NCI-H1092 (cell line): Measurements from ENCODE around the gene SNX15.
"Not testable (repeated sequence)": the region's sequence is repeated elsewhere in the genome, so short reads cannot be mapped to it uniquely, and the experiment has no call there.

Experiments
- DNase-seq: peaks from one replicate; lab custom pipeline; 2025; lab: John Stamatoyannopoulos, UW

Gene SNX15

GRCh38 chr11:65016705-65017104, 10.5 kb upstream of the SNX15 start:
- DNase-seq = no peak

- no peak for DNase-seq
These were observed 9.3 kb upstream of the SNX15 start for GRCh38 chr11:65017937-65018336.

GRCh38 chr11:65019824-65020223, 7.4 kb upstream of the SNX15 start:
- no peak for DNase-seq

- no peak for DNase-seq
These were observed 6.2 kb upstream of the SNX15 start for GRCh38 chr11:65021003-65021402.

- DNase-seq = no peak
These were observed 5.7 kb upstream of the SNX15 start for GRCh38 chr11:65021509-65021908.

- DNase-seq = not testable (repeated sequence)
These were observed 3.7 kb upstream of the SNX15 start for GRCh38 chr11:65023502-65023901.

- DNase-seq = no peak
These were observed 429 bp upstream of the SNX15 start for GRCh38 chr11:65026810-65027209.

- DNase-seq = no peak
These were observed 5.0 kb downstream of the SNX15 start for GRCh38 chr11:65032216-65032615.

GRCh38 chr11:65034423-65034822, 7.2 kb downstream of the SNX15 start:
- DNase-seq = no peak

- DNase-seq = no peak
These were observed 8.3 kb downstream of the SNX15 start for GRCh38 chr11:65035579-65035978.

GRCh38 chr11:65036931-65037330, 9.7 kb downstream of the SNX15 start:
- DNase-seq = peak; percentile 15

- DNase-seq = no peak
These were observed 13.2 kb downstream of the SNX15 start for GRCh38 chr11:65040520-65040846.

GRCh38 chr11:65040847-65041622, 13.8 kb downstream of the SNX15 start, which contains the start of gene SAC3D1:
Gene SAC3D1, plus strand, starts transcription at chr11:65041210. Its CDS starts 83 bp downstream, at chr11:65041293.
- DNase-seq = peak; percentile 98

- DNase-seq = no peak
These were observed 15.7 kb downstream of the SNX15 start for GRCh38 chr11:65042891-65043290.

- DNase-seq = no peak
These were observed 16.8 kb downstream of the SNX15 start for GRCh38 chr11:65043881-65044501.

- DNase-seq = no peak
These were observed 17.8 kb downstream of the SNX15 start for GRCh38 chr11:65045061-65045460.

GRCh38 chr11:65045728-65046127, 18.5 kb downstream of the SNX15 start:
- DNase-seq = no peak

- no peak for DNase-seq
These were observed 20.6 kb downstream of the SNX15 start for GRCh38 chr11:65047581-65048422.

GRCh38 chr11:65051398-65051858, 24.2 kb downstream of the SNX15 start:
- DNase-seq = no peak

GRCh38 chr11:65053827-65054508, 26.7 kb downstream of the SNX15 start:
- no peak for DNase-seq

- DNase-seq = no peak
These were observed 28.3 kb downstream of the SNX15 start for GRCh38 chr11:65055538-65055937.

GRCh38 chr11:65056999-65057398, 29.8 kb downstream of the SNX15 start:
- no peak for DNase-seq
